Astrocyte of the spinal cord (primary cell): ENCODE data around the gene SIPA1L3.

Experiments used
- DNase-seq: peaks from one replicate; pipeline ENCODE4 v3.0.0; 2011; ENCODE audit warnings: low read depth, low spot score
- H3K4me3 ChIP-seq: 2 replicates; pipeline ENCODE4 v1.5.1; 2011; ENCODE audit warnings: low read depth, mild to moderate bottlenecking, low read length, moderate library complexity
- in situ Hi-C: cut with HindIII; loops from 2 replicates; pipeline ENCODE4 v1.10.0; 2017; ENCODE audit warnings: low sequenced_read_pairs
- TF ChIP-seq, protein P1 (sequence below): IDR thresholded peaks from 2 replicates; pipeline ENCODE4 v1.5.1; 2012; ENCODE audit warnings: low read depth, mild to moderate bottlenecking, low read length, inconsistent platforms

Gene SIPA1L3

GRCh38 chr19:38196948-38197656 is 290.1 kb downstream of the SIPA1L3 start:
- H3K4me3 ChIP-seq: no peak overlapping the region
- in situ Hi-C loops: no loop called here
- TF ChIP-seq, protein P1, sequence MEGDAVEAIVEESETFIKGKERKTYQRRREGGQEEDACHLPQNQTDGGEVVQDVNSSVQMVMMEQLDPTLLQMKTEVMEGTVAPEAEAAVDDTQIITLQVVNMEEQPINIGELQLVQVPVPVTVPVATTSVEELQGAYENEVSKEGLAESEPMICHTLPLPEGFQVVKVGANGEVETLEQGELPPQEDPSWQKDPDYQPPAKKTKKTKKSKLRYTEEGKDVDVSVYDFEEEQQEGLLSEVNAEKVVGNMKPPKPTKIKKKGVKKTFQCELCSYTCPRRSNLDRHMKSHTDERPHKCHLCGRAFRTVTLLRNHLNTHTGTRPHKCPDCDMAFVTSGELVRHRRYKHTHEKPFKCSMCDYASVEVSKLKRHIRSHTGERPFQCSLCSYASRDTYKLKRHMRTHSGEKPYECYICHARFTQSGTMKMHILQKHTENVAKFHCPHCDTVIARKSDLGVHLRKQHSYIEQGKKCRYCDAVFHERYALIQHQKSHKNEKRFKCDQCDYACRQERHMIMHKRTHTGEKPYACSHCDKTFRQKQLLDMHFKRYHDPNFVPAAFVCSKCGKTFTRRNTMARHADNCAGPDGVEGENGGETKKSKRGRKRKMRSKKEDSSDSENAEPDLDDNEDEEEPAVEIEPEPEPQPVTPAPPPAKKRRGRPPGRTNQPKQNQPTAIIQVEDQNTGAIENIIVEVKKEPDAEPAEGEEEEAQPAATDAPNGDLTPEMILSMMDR: no peak
- DNase-seq: no peak

GRCh38 chr19:38197937-38198704 is 291.1 kb downstream of the SIPA1L3 start:
- H3K4me3 ChIP-seq: no peak overlapping the region
- DNase-seq: no peak
- in situ Hi-C loops: no loop called here
- TF ChIP-seq, protein P1: no peak

DNA sequence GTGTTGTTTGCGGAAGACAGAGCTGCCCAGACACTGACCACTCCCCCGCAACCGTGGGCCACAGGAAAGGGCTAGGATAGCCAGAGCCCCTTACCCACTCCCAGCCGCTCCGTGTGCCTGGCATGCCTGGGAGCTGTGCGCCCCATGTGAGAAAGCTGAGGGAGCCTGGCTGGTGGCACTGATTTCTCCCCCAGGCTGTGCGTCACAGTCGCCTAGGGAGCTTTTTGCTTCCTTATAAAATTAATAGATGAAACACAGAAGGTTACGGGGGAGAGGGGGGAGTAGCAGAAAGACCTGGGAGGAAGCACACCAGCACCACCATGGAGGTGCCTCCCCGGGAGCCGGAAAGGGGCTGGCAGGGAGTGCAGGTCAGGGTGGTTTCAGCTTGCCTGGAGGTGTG is 292.3 kb downstream of the SIPA1L3 start:
- TF ChIP-seq, protein P1: no peak
- no peak overlapping the region for H3K4me3 ChIP-seq
- in situ Hi-C loops: no loop called here
- no peak for DNase-seq

DNA sequence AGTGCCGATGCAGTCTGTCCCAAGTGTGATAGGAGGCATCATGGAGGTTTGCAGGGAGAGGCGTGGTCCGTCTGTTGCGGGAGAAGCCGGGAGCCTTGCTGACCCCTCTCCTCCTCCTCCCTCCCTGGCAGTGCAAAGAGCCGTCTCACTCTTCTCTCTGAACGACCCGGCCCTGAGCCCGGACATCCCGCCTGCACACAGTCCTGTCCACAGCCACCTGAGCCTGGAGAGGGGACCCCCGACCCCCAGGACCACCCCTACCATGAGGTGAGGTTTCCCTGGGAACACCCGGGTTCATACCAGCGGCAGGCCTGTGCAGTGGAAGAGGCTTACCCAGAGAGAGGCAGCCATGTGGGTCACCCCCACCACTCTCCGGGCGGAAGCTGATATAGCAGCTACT is 294.7 kb downstream of the SIPA1L3 start:
- TF ChIP-seq, protein P1: no peak
- in situ Hi-C loops: no loop called here
- no peak for DNase-seq
- H3K4me3 ChIP-seq: no peak overlapping the region

DNA sequence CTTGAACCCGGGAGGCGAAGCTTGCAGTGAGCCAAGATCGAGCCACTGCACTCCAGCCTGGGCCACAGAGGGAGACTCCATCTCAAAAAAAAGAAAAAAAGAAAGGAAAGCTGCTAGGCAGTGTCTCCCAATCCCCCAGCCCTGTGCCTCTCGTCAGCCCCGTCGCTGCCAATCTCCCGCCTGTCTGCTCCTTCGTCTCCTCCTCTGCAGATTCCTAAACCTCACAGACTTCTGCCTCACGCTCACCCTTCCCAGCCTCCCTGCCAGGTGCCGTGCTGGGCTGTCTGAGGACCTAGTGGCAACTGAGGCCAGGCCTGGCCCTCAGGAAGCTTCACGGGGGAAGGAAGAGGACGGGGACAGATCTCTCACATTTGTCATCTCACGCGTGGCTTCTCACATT is 295.5 kb downstream of the SIPA1L3 start:
- H3K4me3 ChIP-seq: no peak overlapping the region
- TF ChIP-seq, protein P1: no peak
- no peak for DNase-seq
- in situ Hi-C loops: no loop called here

DNA sequence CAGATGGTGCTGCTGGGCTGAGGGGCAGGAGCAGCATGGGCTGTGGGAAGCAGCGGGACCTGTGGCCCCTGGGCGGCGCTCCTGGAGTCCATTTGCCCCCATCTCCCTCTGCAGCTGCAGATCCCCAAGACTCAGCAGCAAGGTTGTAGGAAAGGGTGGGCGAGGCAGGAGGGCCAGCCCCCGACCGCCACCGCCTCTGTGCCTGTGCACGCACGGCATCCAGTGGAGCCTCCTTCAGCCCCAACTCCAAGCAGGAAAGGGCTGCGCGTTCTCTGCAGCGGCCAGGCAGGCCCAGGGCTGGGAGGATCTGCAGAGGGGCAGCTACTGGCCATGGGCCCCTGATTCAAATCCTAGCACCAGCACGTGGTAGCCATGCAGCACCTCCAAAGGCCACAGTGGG is 296.2 kb downstream of the SIPA1L3 start:
- TF ChIP-seq, protein P1: no peak
- H3K4me3 ChIP-seq: no peak overlapping the region
- in situ Hi-C loops: no loop called here
- no peak for DNase-seq
